Measurements from ENCODE around the gene PPIP5K1. TPM values are rescaled to one million over a fixed set of nuclear protein-coding genes. Genes with fewer than 3 reads are reported as not detected.
A peak's percentile ranks its signal among the peaks of the same experiment; 100 is the strongest.

The PPIP5K1 gene
- total RNA-seq, 4 donors from 2014 or later: 60.5 to 273 (median 84.0) TPM

- Histone ChIP-seq H3K27me3 (no peaks in the 10 kb centered on the region), H3K9me3 (no peaks in the 10 kb centered on the region), H3K4me3 (peak overlapping the region; percentile 29 to 97 (median 82)), H3K27ac (peak overlapping the region; percentile 83 to 92 (median 90)), H3K4me1 (peaks cover 6 to 47% (median 16%) of the 10 kb centered on the region in 4 donors), H3K36me3 (peaks cover 0 to 10% (median 3%) of the 10 kb centered on the region in 4 donors)
- intact Hi-C loops (cut with DNase I; ENCODE audit: low total_unique reads) (no loop called here), in situ Hi-C loops (cut with MboI; ENCODE audit: low pct_ligation_motif_present in 1 of 4, low pct_unique_long_range_greater_than_20kb in 1 of 4, low sequenced_read_pairs in 3 of 4) (loop anchor here in 1 of 4 donors (25.0 kb wide), 1 partner anchor 295 kb away; the partner anchor contains the start of genes ELL3 and SERF2)
- no peak for TF ChIP-seq POLR2AphosphoS5 (IDR thresholded peaks at IDR 0.05)
- 14% methylated on average over 7 of the region's 7 CpGs for WGBS, 2 donors (ENCODE audit: low coverage in 1 of 2)
- no peak for DNase-seq
Measured at GRCh38 chr15:43492266-43492665, 97.7 kb downstream of the PPIP5K1 start.

- TF ChIP-seq POLR2A (IDR thresholded peaks at IDR 0.05) (no peak), EP300 (IDR thresholded peaks at IDR 0.05; ENCODE audit: low read depth) (no peak), CTCF (IDR thresholded peaks at IDR 0.05) (no peak), POLR2AphosphoS5 (IDR thresholded peaks at IDR 0.05) (no peak)
- in situ Hi-C loops (cut with MboI; ENCODE audit: low pct_ligation_motif_present in 1 of 4, low pct_unique_long_range_greater_than_20kb in 1 of 4, low sequenced_read_pairs in 3 of 4): loop anchor here in 1 of 4 donors (25.0 kb wide), 1 partner anchor 298 kb away; the partner anchor contains the start of genes ELL3 and SERF2
- Histone ChIP-seq H3K27ac (no peak overlapping the region), H3K36me3 (peaks cover 0 to 21% (median 3%) of the 10 kb centered on the region in 4 donors), H3K4me1 (peaks cover 6 to 46% (median 16%) of the 10 kb centered on the region in 4 donors), H3K27me3 (no peaks in the 10 kb centered on the region), H3K9me3 (no peaks in the 10 kb centered on the region), H3K4me3 (no peak overlapping the region)
- DNase-seq: peak; percentile 11
- 10 to 15% methylated on average over 1 of the region's 1 CpG for WGBS, 2 donors (ENCODE audit: low coverage in 1 of 2)
- intact Hi-C loops (cut with DNase I; ENCODE audit: low total_unique reads): no loop called here
Measured at GRCh38 chr15:43489191-43489590, 100.8 kb downstream of the PPIP5K1 start.

GRCh38 chr15:43488790-43489189, 101.2 kb downstream of the PPIP5K1 start:
- peaks cover 6 to 42% (median 15%) of the 10 kb centered on the region in 4 donors for H3K4me1 ChIP-seq
- peaks cover 0 to 21% (median 3%) of the 10 kb centered on the region in 4 donors for H3K36me3 ChIP-seq
- intact Hi-C loops (cut with DNase I; ENCODE audit: low total_unique reads): no loop called here
- H3K27ac ChIP-seq: no peak overlapping the region
- no peak for DNase-seq
- in situ Hi-C loops (cut with MboI; ENCODE audit: low pct_ligation_motif_present in 1 of 4, low pct_unique_long_range_greater_than_20kb in 1 of 4, low sequenced_read_pairs in 3 of 4): loop anchor here in 1 of 4 donors (25.0 kb wide), 1 partner anchor 299 kb away; the partner anchor contains the start of genes ELL3 and SERF2
- TF ChIP-seq CTCF (IDR thresholded peaks at IDR 0.05) (no peak), POLR2AphosphoS5 (IDR thresholded peaks at IDR 0.05) (no peak), POLR2A (IDR thresholded peaks at IDR 0.05) (no peak), EP300 (IDR thresholded peaks at IDR 0.05; ENCODE audit: low read depth) (no peak)
- 70 to 78% methylated on average over 3 of the region's 3 CpGs for WGBS, 2 donors (ENCODE audit: low coverage in 1 of 2)
- no peaks in the 10 kb centered on the region for H3K27me3 ChIP-seq
- no peak overlapping the region for H3K4me3 ChIP-seq
- no peaks in the 10 kb centered on the region for H3K9me3 ChIP-seq

GRCh38 chr15:43487271-43487895, 102.6 kb downstream of the PPIP5K1 start:
- TF ChIP-seq EP300 (IDR thresholded peaks at IDR 0.05; ENCODE audit: low read depth) (no peak), CTCF (IDR thresholded peaks at IDR 0.05) (no peak), POLR2A (IDR thresholded peaks at IDR 0.05) (no peak), POLR2AphosphoS5 (IDR thresholded peaks at IDR 0.05) (no peak)
- in situ Hi-C loops (cut with MboI; ENCODE audit: low pct_ligation_motif_present in 1 of 4, low pct_unique_long_range_greater_than_20kb in 1 of 4, low sequenced_read_pairs in 3 of 4) (loop anchor here in 1 of 4 donors (25.0 kb wide), 1 partner anchor 300 kb away; the partner anchor contains the start of genes ELL3 and SERF2), intact Hi-C loops (cut with DNase I; ENCODE audit: low total_unique reads) (no loop called here)
- Histone ChIP-seq H3K36me3 (peaks cover 0 to 26% (median 5%) of the 10 kb centered on the region in 4 donors), H3K27ac (no peak overlapping the region), H3K4me1 (peaks cover 6 to 36% (median 11%) of the 10 kb centered on the region in 4 donors), H3K9me3 (no peaks in the 10 kb centered on the region), H3K4me3 (no peak overlapping the region), H3K27me3 (no peaks in the 10 kb centered on the region)
- no peak for DNase-seq
- WGBS, 2 donors (ENCODE audit: low coverage in 1 of 2): 92 to 94% methylated on average over 4 to 6 of the region's 6 CpGs

Measured in transverse colon (tissue), 4 donors.